Heart right ventricle (tissue), 16 donors: ENCODE data around the gene ZNF248. TPM values are rescaled to one million over a fixed set of nuclear protein-coding genes. Genes with fewer than 3 reads are reported as not detected.

Experiments
- ATAC-seq, 8 donors: fragments of 200-7000 bp; cut with Tn5 transposase; one replicate each; pipeline ENCODE4 v1.9.1; 2020; ENCODE audit warnings: mild to moderate bottlenecking in 8 of 8, moderate library complexity in 8 of 8, moderate number of reproducible peaks in 1 of 8
- DNase-seq, 2 donors: peaks; one replicate each; pipeline ENCODE4 v3.0.0-alpha.2; 2020
- H3K27ac ChIP-seq, 10 donors: fragments of 200-600 bp; sonication (generic) in 2 of 10; one replicate each; pipeline versions ENCODE4 v1.5.0 to v1.8.0; 2020 to 2022; ENCODE audit warnings: mild to moderate bottlenecking in 3 of 10
- H3K27me3 ChIP-seq, 7 donors: fragments of 200-600 bp; one replicate each; pipeline ENCODE4 v1.8.0; 2021 to 2022; ENCODE audit warnings: mild to moderate bottlenecking in 2 of 7
- H3K36me3 ChIP-seq, 9 donors: fragments of 200-600 bp; sonication (generic) in 1 of 9; one replicate each; pipeline versions ENCODE4 v1.5.0 to v1.8.0; 2020 to 2022; ENCODE audit warnings: mild to moderate bottlenecking in 2 of 9
- H3K4me1 ChIP-seq, 9 donors: fragments of 200-600 bp; sonication (generic) in 1 of 9; one replicate each; pipeline versions ENCODE4 v1.5.0 to v1.8.0; 2020 to 2022; ENCODE audit warnings: mild to moderate bottlenecking in 4 of 9
- H3K4me3 ChIP-seq, 10 donors: fragments of 200-600 bp; sonication (generic) in 2 of 10; one replicate each; pipeline versions ENCODE4 v1.5.0 to v1.8.0; 2020 to 2022; ENCODE audit warnings: mild to moderate bottlenecking in 7 of 10, moderate library complexity in 2 of 10
- H3K9me3 ChIP-seq, 11 donors: fragments of 200-600 bp in 10 of 11; sonication (generic) in 2 of 11; one replicate each; pipeline versions ENCODE4 v1.5.0 to v1.8.0; 2013 to 2022; ENCODE audit warnings: mild to moderate bottlenecking in 2 of 11, control low read depth in 1 of 11, moderate library complexity in 1 of 11
- CTCF ChIP-seq, 9 donors: fragments of 200-600 bp; sonication (generic) in 2 of 9; IDR thresholded peaks; one replicate each; pipeline versions ENCODE4 v1.5.0 to v1.8.0; 2021 to 2022; ENCODE audit warnings: antibody characterized with exemption in 9 of 9, mild to moderate bottlenecking in 5 of 9, moderate library complexity in 1 of 9
- WGBS, 2 donors: extraction: QIAGEN DNeasy Blood & Tissue Kit; methylation state at CpG; one replicate each; pipeline ENCODE4 v1.1.7; 2013; ENCODE audit warnings: inconsistent platforms in 1 of 2; 5-methylcytosine and 5-hydroxymethylcytosine counted together
- intact Hi-C, 10 donors: fragments of 100-400 bp; cut with DNase I; formaldehyde crosslinking; loops; one replicate each; pipeline versions ENCODE4 v1.11.1 to v1.14.2; 2022
- polyA plus RNA-seq, 2 donors: library from polyadenylated mRNA; stranded (reverse); fragments of 200-250 nt; gene quantifications; one replicate each; pipeline ENCODE4 v1.2.3, GENCODE V29; 2013
- total RNA-seq, 10 donors: library from RNA; stranded (reverse); fragmentation: NEBNext Ultra II Directional in 3 of 10; extraction: Animal tissue kit (Norgen Biotek cat#: 25700) in 3 of 10; gene quantifications; one replicate each; pipeline versions ENCODE4 v1.2.1 to v1.2.4, GENCODE V29; 2021 to 2023
- donor health status: Arrhythmogenic right ventricular cardiomyopathy.
- donor health status: ischemic (EF 13 %, LVEDD 7.1; RV severe dilation, severe dysfunction).
- donor health status: healthy with polysubstance abuse.
- donor health status: DM: no; HTN: yes; CAD: no.
- donor health status: DM: no; HTN: no; CAD: no.
- donor health status: ischemic (EF 25% LVEDD 6.9; RV normal size, moderate dysfunction).
- donor health status: ischemic (EF 25% LVEDD 5.7; RV mildly dilated, moderate dysfunction).
- donor health status: healthy.
- donor health status: DM: yes; HTN: yes; CAD: no.
- donor health status: Ischemic cardiomyopathy.
- donor health status: ischemic (EF 35%, LVEDD 5.7; RV mildly dilated, moderate dysfunction).
- donor health status: nonischemic (EF 11% LVEDD 7.7; RV severe dilation, severe dysfunction).
- donor health status: DM: yes; HTN: yes; CAD: no.
- donor health status: PGD.
- donor health status: ischemic (EF 29% LVEDD 5.4; RV normal size, mild dysfunction).
- donor health status: nonischemic (EF 23%, LVEDD 6.1; RV moderate dilation, normal function).

The ZNF248 gene
- total and polyA plus RNA-seq, 12 donors, result 3.8 to 13.9 (median 8.8) TPM

GRCh38 chr10:37734971-37735370 lies 122.4 kb downstream of the ZNF248 start:
- H3K27me3 ChIP-seq, result peaks cover 0 to 8% (median 0%) of the 10 kb centered on the region in 7 donors
- no peak for ATAC-seq
- 77 to 78% methylated on average over 2 of the region's 2 CpGs for WGBS, 2 donors

More at GRCh38 chr10:37734971-37735370, 122.4 kb downstream of the ZNF248 start:
- H3K27ac ChIP-seq, result no peak overlapping the region
- H3K4me3 ChIP-seq, result no peak overlapping the region
- no peaks in the 10 kb centered on the region for H3K36me3 ChIP-seq
- intact Hi-C loops, result no loop called here
- no peak for TF ChIP-seq CTCF (IDR thresholded peaks at IDR 0.05)
- DNase-seq, result no peak
- H3K4me1 ChIP-seq, result no peaks in the 10 kb centered on the region
- no peaks in the 10 kb centered on the region for H3K9me3 ChIP-seq

Other genes starting within 250 kb of the ZNF248 start
- 10 to 100 TPM; 15.2 to 22.9 (median 20.4) TPM for gene ZNF25, start 119.0 kb upstream of the ZNF248 start, total RNA-seq
- 1 to 10 TPM; 4.1 to 6.1 TPM for gene ZNF25, start 119.0 kb upstream of the ZNF248 start, polyA plus RNA-seq
- 10 to 100 TPM; 16.8 to 27.7 (median 23.2) TPM for gene ZNF33A, start 153.1 kb upstream of the ZNF248 start, total RNA-seq
- gene ZNF33A, start 153.1 kb upstream of the ZNF248 start, polyA plus RNA-seq, result 10 to 100 TPM in 1 of 2 donors, 1 to 10 TPM in 1; 5.6 to 10.8 TPM
- gene ZNF37A, start 236.7 kb upstream of the ZNF248 start, total RNA-seq, result 1 to 10 TPM; 6.7 to 9.2 (median 7.4) TPM
- gene ZNF37A, start 236.7 kb upstream of the ZNF248 start, polyA plus RNA-seq, result 1 to 10 TPM; 2.8 to 6.6 TPM